Measurements from ENCODE around the gene IL1RN. TPM values are rescaled to one million over a fixed set of nuclear protein-coding genes. Genes with fewer than 3 reads are reported as not detected.

IL1RN gene
- total RNA-seq, 1 donor from 2014 or later: not detected

DNA sequence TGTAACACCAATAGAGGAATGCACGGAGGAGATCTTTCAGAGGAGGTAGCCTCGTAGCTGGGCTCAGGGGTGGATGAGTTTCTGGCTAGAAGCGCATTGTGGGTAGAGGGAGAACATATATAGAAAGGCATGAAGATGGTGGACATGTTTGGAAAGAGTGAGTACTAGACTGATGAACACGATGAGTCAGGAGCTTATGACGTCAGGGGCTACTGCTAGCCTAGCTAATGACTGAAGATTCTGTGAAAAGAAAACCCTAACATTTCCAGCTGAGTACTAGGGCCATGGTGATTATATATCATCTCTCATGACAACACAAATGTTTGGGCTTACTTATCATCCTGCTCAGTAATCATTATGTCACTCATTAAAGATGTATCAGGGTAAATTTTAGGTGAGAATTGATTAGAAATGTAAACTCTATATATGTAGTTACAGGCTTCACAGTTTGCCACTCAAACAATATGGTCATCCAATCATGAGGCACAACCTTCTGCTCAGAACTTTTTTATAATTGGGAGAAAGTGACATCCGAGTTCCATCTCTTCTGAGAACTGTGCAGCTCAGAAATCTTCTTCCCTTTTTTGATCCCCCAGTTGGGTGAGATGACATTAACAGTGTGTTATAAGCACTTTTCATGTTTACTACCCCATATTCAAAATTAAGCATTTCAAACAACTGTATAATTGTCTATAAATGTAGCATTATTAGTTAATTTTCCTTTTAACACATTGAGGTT lies 22.2 kb upstream of the IL1RN start:
- no peak for DNase-seq (ENCODE audit: low spot score)

DNA sequence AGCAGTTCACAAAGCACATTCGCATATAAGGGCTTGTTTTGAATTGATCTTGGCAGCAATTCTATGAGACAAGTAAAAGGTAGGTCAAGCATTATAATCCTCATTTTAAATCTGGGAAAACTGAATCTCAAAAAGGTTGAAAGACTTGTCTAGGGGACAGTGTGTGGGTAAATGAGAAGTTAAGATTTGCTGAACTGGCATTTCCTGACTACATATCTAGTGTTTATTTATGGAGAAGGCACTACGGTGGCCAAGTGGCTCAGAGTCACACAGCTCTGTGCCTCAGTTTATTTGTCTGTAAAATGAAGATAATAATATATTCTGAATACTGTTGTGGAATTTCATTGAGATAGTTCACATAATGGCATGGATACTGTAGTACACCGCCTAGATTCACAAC lies 16.3 kb upstream of the IL1RN start:
- DNase-seq (ENCODE audit: low spot score): no peak
- Mint-ChIP-seq H3K27ac (ENCODE audit: unreplicated experiment) (no peak overlapping the region), H3K4me1 (ENCODE audit: low read depth) (no peaks in the 10 kb centered on the region), H3K9me3 (ENCODE audit: low read depth) (peaks cover 3% of the 10 kb centered on the region), H3K36me3 (ENCODE audit: low read depth) (no peaks in the 10 kb centered on the region), H3K27me3 (ENCODE audit: low read depth) (peaks cover 22% of the 10 kb centered on the region), H3K4me3 (ENCODE audit: unreplicated experiment) (no peak overlapping the region)
- TF ChIP-seq, protein P1, sequence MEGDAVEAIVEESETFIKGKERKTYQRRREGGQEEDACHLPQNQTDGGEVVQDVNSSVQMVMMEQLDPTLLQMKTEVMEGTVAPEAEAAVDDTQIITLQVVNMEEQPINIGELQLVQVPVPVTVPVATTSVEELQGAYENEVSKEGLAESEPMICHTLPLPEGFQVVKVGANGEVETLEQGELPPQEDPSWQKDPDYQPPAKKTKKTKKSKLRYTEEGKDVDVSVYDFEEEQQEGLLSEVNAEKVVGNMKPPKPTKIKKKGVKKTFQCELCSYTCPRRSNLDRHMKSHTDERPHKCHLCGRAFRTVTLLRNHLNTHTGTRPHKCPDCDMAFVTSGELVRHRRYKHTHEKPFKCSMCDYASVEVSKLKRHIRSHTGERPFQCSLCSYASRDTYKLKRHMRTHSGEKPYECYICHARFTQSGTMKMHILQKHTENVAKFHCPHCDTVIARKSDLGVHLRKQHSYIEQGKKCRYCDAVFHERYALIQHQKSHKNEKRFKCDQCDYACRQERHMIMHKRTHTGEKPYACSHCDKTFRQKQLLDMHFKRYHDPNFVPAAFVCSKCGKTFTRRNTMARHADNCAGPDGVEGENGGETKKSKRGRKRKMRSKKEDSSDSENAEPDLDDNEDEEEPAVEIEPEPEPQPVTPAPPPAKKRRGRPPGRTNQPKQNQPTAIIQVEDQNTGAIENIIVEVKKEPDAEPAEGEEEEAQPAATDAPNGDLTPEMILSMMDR (IDR thresholded peaks at IDR 0.05): no peak

More for the DNA sequence above, 22.2 kb upstream of the IL1RN start:
- Mint-ChIP-seq H3K36me3 (ENCODE audit: low read depth) (no peaks in the 10 kb centered on the region), H3K27me3 (ENCODE audit: low read depth) (peaks cover 47% of the 10 kb centered on the region), H3K4me1 (ENCODE audit: low read depth) (no peaks in the 10 kb centered on the region), H3K27ac (ENCODE audit: unreplicated experiment) (no peak overlapping the region), H3K9me3 (ENCODE audit: low read depth) (peaks cover 15% of the 10 kb centered on the region), H3K4me3 (ENCODE audit: unreplicated experiment) (no peak overlapping the region)
- TF ChIP-seq, protein P1 (IDR thresholded peaks at IDR 0.05): no peak

DNA sequence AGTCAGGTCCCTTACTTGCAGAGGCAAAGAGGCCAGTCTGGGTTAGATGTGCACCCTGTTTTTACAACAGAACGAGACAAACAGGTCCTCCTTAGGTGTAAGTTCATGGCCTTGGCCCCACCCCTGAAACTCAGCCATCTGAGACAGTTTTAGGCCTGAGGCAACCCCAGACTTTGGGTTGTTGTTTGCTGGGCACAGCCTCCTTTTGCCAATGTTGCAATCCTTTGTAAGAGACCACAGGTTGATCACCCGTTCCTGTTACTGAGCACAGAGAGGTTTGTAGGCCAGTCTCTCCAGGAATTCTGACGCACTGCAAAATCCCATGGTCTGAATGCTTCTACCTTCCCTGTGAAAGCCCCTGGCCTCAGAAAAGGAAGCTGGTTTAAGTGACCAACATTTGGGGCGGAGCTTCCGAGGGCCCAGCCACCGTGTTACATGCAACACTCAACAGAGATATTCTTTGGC lies 15.5 kb upstream of the IL1RN start:
- Mint-ChIP-seq H3K9me3 (ENCODE audit: low read depth) (peaks cover 3% of the 10 kb centered on the region), H3K27ac (ENCODE audit: unreplicated experiment) (no peak overlapping the region), H3K4me3 (ENCODE audit: unreplicated experiment) (no peak overlapping the region), H3K36me3 (ENCODE audit: low read depth) (no peaks in the 10 kb centered on the region), H3K4me1 (ENCODE audit: low read depth) (no peaks in the 10 kb centered on the region), H3K27me3 (ENCODE audit: low read depth) (peaks cover 21% of the 10 kb centered on the region)
- TF ChIP-seq, protein P1 (IDR thresholded peaks at IDR 0.05): no peak
- DNase-seq (ENCODE audit: low spot score): no peak

DNA sequence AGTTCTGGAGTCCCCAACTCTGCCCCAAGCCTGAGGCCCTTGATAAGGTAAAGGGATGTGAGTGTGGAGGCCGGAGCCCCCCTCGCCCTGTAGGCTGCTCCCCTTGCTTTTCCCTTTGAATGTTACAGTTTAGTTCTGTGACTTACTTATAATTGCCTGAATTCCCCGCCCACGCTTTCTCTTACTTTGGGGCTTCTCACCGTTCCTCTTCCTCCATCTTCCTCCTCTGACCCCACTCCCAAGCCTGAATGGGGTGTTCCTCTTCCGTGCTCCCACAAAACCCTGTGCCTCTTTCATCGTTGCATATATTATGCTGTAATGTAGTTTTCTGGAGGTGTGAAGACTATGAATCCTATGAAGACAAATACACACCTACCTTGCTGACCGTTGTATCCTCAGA lies 15.0 kb upstream of the IL1RN start:
- Mint-ChIP-seq H3K4me3 (ENCODE audit: unreplicated experiment) (no peak overlapping the region), H3K27ac (ENCODE audit: unreplicated experiment) (no peak overlapping the region), H3K9me3 (ENCODE audit: low read depth) (no peaks in the 10 kb centered on the region), H3K36me3 (ENCODE audit: low read depth) (no peaks in the 10 kb centered on the region), H3K27me3 (ENCODE audit: low read depth) (peaks cover 18% of the 10 kb centered on the region), H3K4me1 (ENCODE audit: low read depth) (no peaks in the 10 kb centered on the region)
- DNase-seq (ENCODE audit: low spot score): no peak
- TF ChIP-seq, protein P1 (IDR thresholded peaks at IDR 0.05): no peak

DNA sequence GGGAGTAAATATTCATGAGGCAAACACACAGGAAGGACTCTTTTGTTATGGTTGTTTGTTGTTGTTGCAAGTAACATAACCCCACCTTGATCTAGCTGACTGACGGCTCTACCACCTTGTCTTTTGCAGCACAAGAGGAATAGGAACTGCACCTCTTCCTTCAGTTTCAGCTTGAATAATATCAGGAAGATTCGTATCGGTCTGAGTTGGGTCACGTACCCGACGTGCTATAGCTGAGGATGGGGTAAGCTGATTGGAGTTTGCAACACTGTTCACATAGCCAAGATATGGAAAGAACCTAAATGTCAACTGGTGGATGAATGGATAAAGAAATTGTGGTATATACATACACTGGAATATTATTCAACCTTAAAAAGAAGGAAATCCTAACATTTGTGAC lies 14.5 kb upstream of the IL1RN start:
- peaks cover 18% of the 10 kb centered on the region for H3K27me3 Mint-ChIP-seq (ENCODE audit: low read depth)
- H3K9me3 Mint-ChIP-seq (ENCODE audit: low read depth): no peaks in the 10 kb centered on the region
- no peak overlapping the region for H3K27ac Mint-ChIP-seq (ENCODE audit: unreplicated experiment)
- H3K4me3 Mint-ChIP-seq (ENCODE audit: unreplicated experiment): no peak overlapping the region
- H3K36me3 Mint-ChIP-seq (ENCODE audit: low read depth): no peaks in the 10 kb centered on the region
- no peaks in the 10 kb centered on the region for H3K4me1 Mint-ChIP-seq (ENCODE audit: low read depth)
- no peak for DNase-seq (ENCODE audit: low spot score)
- TF ChIP-seq, protein P1 (IDR thresholded peaks at IDR 0.05): no peak
